ENCODE results near the gene ARVCF.

Gene ARVCF

GRCh38 chr22:20031732-20032406, 15.2 kb upstream of the ARVCF start:
- ATAC-seq (no peak), DNase-seq (no peak)

- DNase-seq (no peak), ATAC-seq (no peak)
These were observed 13.1 kb upstream of the ARVCF start for GRCh38 chr22:20029550-20030225.

GRCh38 chr22:20028855-20029549, 12.4 kb upstream of the ARVCF start:
- no peak for ATAC-seq
- DNase-seq, result no peak

GRCh38 chr22:20027966-20028854, 11.6 kb upstream of the ARVCF start:
- DNase-seq, result no peak
- ATAC-seq, result no peak

GRCh38 chr22:20026996-20027601, 10.5 kb upstream of the ARVCF start:
- ATAC-seq (no peak), DNase-seq (no peak)

- DNase-seq (no peak), ATAC-seq (no peak)
These were observed 9.7 kb upstream of the ARVCF start for GRCh38 chr22:20026204-20026908.

GRCh38 chr22:20025401-20026203, 9.0 kb upstream of the ARVCF start:
- ATAC-seq (no peak), DNase-seq (no peak)

GRCh38 chr22:20024650-20025397, 8.2 kb upstream of the ARVCF start:
- ATAC-seq (no peak), DNase-seq (no peak)

GRCh38 chr22:20024225-20024624, 7.6 kb upstream of the ARVCF start:
- no peak for DNase-seq
- ATAC-seq, result no peak

- no peak for DNase-seq
- no peak for ATAC-seq
These were observed 6.5 kb upstream of the ARVCF start for GRCh38 chr22:20022978-20023613.

- ATAC-seq (no peak), DNase-seq (no peak)
These were observed 5.8 kb upstream of the ARVCF start for GRCh38 chr22:20022231-20022977.

- no peak for ATAC-seq
These were observed 4.9 kb upstream of the ARVCF start for GRCh38 chr22:20021196-20022181.

GRCh38 chr22:20020533-20021195, 4.0 kb upstream of the ARVCF start, which contains the start of gene TANGO2:
TANGO2 (plus strand) TSS chr22:20021110; CDS start chr22:20036799, 15,689 bp downstream.
- DNase-seq (peak; percentile 96), ATAC-seq (peak; percentile 95)

More at GRCh38 chr22:20021196-20022181, 4.9 kb upstream of the ARVCF start:
- DNase-seq, result peak; percentile 34

- ATAC-seq, result no peak
These were observed 3.3 kb upstream of the ARVCF start for GRCh38 chr22:20019661-20020532.

GRCh38 chr22:20018001-20018400, 1.4 kb upstream of the ARVCF start:
- no peak for ATAC-seq

More at GRCh38 chr22:20019661-20020532, 3.3 kb upstream of the ARVCF start:
- no peak for DNase-seq

More at GRCh38 chr22:20018001-20018400, 1.4 kb upstream of the ARVCF start:
- DNase-seq, result no peak

Measured in stimulated activated naive CD8-positive, alpha-beta T cell treated with anti-CD3 and anti-CD28 coated beads, Interleukin-15, Interleukin-2, amounts not matched to agents 100 U/mL and 50 U/mL, for 24 hours (primary cell).